HG03521 (cell line): ENCODE measurements around the gene DNASE2B.
"Not testable (repeated sequence)": the region's sequence is repeated elsewhere in the genome, so short reads cannot be mapped to it uniquely, and the experiment has no call there.

ENCODE experiments used
- ATAC-seq: cut with Tn5 transposase; IDR thresholded peaks from one replicate; pipeline ENCODE4 v1.9.1; 2021; ENCODE audit warnings: mild to moderate bottlenecking, moderate library complexity; ENCODE audit not compliant: unreplicated experiment

The DNASE2B gene

DNA sequence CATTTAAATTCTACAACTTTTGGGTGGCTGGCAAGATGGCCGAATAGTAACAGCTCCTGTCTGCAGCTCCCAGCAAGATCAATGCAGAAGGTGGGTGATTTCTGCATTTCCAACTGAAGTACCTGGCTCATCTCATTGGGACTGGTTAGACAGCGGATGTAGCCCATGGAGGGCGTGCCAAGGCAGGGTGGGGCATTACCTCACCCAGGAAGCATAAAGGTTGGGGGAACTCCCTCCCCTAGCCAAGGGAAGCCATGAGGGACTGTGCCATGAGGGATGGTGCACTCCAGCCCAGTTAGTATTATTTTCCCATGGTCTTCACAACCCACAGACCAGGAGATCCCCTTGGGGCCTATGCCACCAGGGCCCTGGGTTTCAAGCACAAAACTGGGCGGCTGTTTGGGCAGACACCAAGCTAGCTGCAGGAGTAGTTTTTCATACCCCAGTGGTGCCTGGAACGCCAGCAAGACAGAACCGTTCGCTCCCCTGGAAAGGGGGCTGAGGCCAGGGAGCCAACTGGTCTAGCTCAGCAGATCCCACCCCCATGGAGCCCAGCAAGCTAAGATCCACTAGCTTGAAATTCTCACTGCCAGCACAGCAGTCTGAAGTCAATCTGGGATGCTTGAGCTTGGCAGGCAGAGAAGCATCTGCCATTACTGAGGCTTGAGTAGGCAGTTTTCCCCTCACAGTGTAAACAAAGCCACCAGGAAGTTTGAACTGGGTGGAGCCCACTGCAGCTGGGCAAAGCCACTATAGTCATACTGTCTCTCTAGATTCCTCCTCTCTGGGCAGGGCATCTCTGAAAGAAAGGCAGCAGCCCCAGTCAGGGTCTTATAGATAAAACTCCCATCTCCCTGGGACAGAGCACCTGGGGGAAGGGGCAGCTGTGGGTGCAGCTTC lies 44.7 kb downstream of the DNASE2B start:
- not testable (repeated sequence) for ATAC-seq

DNA sequence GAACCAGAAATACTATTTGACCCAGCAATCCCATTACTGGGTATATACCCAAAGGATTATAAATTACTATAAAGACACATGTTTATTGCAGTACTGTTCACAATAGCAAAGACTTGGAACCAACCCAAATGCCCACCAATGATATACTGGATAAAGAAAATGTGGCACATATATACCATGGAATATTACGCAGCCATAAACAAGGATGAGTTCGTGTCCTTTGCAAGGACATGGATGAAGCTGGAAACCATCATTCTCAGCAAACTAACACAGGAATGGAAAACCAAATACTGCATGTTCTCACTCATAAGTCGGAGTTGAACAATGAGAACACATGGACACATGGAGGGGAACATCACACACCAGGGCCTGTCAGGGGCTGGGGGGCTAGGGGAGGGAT lies 50.4 kb downstream of the DNASE2B start:
- ATAC-seq: not testable (repeated sequence)

DNA sequence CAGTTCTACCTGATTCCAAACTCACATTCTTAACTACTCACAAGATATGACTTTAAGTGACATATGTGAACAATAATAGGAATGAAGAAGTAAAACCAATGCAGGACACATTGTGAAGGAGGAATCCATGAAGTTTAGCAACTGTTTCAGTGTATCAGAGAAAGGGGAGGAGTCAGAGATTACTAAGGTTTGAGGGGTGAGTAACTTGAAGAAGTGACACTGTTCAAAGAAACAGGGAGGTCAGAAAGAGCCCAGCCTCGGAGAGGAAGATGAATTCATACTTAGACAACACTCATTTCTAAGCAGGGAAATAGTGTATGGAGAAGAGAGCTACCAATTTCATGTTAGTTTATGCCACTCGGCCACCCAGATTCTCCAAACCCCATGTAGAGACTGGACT lies 52.6 kb downstream of the DNASE2B start:
- ATAC-seq: no peak

DNA sequence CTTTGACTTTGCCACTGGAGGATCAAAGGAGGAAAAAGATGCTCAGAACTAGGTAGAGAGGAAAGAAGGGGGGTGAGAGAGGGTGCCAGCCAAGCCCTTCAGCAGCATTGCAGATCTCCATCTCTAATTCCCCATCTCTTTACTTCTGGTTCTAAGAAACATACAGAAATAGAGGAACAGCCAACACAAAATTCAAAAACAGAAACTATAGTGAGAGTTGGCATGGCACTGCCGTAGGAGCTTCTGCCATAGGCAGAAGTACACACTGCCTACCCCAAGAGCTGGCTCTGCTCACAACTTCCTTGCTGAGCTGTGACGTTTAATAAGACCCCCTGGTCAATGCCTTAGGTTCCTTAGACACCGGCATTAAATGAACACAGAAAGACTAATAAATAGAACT lies 54.2 kb downstream of the DNASE2B start:
- ATAC-seq: no peak

DNA sequence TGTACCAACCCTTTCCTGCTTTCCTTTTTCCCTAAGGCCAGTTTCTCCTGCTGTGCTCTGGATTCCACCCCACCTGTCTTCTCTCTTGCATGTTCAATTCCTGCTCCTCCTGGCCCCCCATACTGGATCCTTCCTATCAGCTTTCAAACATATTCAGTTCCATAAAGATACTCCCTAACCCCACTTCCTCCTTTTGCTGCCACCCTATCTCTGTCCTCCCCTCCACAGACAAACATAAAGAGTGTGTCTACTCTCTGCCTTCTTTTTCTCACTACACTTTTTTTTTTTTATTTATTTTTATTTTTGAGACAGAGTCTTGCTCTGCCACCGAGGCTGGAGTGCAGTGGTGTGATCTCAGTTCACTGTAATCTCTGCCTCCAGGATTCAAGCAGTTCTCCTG lies 63.8 kb downstream of the DNASE2B start:
- ATAC-seq: no peak
